Urothelium cell line (cell line): Measurements from ENCODE around the gene JAG2.

Source experiments
- DNase-seq: peaks from one replicate; pipeline ENCODE4 v3.0.0; 2011; ENCODE audit warnings: low spot score, mixed read lengths
- FAIRE-seq: peaks from 2 replicates; lab custom pipeline; 2011; peaks lifted over from hg19 to GRCh38; lab: Jason Lieb, UNC

JAG2 gene

DNA sequence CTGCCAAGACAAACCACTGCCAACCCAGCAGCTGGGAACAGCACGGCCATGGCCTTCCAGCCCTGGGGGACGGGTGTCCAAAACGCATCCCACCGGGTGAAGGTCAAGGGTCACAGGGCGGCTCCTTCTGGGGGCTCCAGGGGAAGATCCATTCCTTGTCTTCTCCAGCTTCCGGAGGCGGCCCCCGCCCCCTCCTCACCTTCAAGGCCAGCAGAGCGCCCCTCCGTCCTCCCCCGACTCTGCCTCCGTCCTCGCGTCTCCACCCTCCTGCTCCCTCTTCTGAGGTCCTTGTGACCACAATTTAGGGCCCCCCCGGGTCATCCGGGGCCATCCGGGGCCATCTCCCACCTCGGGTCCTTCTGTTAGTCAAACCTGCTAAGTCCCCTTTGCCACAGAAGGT lies 16.4 kb upstream of the JAG2 start:
- no peak for DNase-seq
- no peak for FAIRE-seq

DNA sequence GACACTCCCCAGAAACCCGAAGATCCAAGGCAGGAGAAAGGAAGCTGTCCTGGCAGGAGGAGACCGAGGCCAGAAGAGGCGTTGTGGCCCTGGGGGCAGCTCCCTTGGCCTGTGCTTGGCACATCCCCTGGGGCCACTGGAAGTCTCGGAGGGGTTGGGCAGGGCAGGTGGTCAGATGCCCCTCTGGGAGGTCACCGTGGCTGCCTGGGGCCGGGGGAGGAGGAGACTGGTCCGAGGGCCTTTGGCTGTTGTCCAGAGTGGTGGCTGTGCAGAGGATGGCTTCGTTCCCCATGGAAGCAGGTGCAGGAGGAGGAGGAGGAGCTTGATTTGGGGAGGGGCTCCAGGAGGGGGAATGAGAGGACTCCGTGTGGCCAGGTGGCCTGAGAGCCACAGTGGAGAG lies 15.9 kb upstream of the JAG2 start:
- DNase-seq (no peak), FAIRE-seq (no peak)

GRCh38 chr14:105182296-105183020 lies 13.9 kb upstream of the JAG2 start:
- DNase-seq (no peak), FAIRE-seq (no peak)

- DNase-seq (no peak), FAIRE-seq (no peak)
These were observed 13.1 kb upstream of the JAG2 start for GRCh38 chr14:105181549-105182295.

- DNase-seq, result peak; percentile 87
- no peak for FAIRE-seq
These were observed 12.3 kb upstream of the JAG2 start, which contains the start of gene NUDT14 for GRCh38 chr14:105180592-105181548. Gene NUDT14 (minus strand): TSS chr14:105181312. CDS start chr14:105181209, 103 bp downstream.

GRCh38 chr14:105179191-105179590 lies 10.6 kb upstream of the JAG2 start:
- no peak for DNase-seq
- FAIRE-seq, result no peak

DNA sequence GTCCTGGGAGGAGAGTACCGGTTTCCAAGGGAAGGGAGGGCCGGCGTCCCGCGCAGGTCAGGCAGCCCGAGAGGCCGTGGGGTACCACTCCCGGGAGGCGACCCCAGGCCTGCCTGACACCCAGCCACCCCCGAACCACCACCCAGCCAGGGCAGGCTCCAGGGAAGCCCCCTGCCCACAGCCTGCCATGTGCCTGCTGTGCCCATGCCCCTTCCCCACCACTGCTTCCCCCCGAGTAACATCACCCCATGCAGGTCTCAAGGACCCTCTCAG lies 10.2 kb upstream of the JAG2 start:
- FAIRE-seq (no peak), DNase-seq (no peak)

DNA sequence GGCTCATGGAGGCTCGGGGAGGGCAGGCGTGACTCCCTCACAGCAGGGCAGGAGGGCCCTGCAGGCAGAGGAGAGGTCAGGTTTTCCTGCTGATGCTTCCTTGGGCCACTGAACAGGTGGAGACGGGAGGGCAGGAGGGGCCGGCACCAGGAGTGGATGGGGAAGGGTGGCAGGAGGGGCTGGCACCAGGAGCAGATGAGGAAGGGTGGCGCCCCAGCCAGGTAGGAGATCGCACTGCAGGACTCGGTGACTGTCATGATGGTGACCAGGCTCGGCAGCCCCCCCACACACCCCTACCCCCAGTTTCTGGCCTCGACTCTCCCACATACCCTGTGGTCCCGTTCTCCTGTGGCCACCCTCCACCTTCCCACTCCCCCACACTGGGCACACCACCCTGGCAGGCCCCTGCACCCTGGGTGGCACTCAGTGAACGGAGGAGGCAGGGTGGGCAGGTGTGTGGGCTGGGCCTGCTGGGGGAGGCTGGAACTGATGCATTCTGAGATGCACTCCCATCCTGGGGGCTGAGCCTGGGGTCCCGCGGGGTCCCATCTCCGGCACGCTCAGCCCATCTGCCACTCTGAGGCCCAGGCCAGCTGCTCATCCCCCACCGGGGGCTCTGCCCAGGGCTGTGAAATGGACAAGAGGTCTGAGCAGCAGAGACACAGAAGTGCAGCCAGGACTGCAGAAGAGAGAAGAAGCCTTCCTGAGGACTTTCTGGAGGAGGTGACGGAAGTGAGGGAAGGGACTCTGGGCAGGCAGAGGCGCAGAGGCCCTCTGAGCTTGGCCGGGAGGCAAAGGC lies 9.7 kb upstream of the JAG2 start:
- FAIRE-seq, result no peak

GRCh38 chr14:105177082-105177481 lies 8.5 kb upstream of the JAG2 start:
- DNase-seq (no peak), FAIRE-seq (no peak)

More for the DNA sequence above, 9.7 kb upstream of the JAG2 start:
- DNase-seq, result no peak

GRCh38 chr14:105176513-105176912 lies 7.9 kb upstream of the JAG2 start:
- FAIRE-seq, result no peak
- DNase-seq, result no peak

DNA sequence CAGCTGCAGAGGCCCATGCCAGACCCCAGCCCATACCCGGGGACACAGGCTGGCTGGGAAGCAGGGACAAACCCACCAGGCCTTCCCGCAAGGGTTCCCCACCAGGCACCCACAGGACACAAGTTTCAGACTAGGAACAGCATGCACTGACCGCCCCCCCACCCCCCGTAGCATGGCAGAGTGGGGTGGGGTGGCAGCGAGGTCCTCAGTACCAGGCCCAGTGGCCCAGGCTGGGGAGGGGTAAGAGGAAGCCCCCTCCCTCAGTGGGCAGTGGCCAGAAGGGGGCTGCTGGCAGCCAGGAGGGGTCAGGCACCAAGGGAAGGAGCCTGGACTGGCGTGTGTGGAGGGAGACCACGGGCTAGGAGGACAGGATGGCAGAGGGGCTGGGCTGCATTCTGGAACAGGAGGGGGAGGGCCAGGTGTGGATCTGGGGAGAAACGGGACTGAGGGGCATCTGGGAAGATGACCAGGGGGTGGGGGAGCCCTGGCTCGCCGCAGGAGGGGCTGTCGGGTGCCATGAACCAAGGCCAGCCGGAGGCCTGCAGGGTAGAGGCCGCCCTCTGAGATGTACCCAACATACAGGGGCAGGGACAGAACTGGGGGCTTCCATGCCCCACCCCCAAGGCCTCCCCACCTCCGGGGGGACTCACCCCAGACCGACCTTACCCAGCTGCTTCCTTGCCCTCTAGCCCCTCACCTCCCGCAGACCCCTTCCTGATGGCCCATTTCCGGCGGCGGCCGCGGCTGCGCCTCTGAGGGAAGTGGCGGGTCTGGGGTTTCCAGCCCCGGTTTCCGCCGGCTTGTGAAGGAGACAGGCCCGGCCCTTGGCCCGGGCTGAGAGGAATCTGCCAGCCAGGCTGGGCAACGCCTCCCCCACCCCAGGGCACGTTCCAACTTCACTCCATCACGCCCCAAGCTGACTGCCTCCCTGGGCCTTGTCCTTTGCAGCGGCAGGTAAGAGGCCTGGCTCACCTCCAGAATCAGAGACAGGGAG lies 5.6 kb upstream of the JAG2 start:
- DNase-seq (no peak), FAIRE-seq (no peak)

DNA sequence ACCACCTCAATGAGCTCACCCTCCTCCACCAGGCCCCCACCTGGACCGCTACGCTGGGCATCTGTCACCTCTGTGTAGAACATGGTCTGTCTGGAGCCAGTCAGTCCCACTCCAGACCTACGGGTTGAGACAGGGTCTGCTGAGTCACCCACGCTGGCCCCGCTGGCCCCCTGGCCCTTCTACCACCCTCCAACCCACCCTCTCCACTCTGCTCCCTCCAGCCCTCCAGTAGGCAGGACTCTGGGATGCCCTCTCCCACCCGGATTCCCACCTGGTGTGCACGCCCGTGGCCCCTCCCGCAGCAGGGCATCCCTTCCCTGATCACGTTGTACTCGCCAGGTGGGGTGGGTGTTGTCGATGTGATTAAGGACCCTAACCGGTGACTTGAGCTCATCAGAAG lies 4.6 kb upstream of the JAG2 start:
- DNase-seq, result no peak

GRCh38 chr14:105172476-105172875 lies 3.9 kb upstream of the JAG2 start:
- no peak for FAIRE-seq
- no peak for DNase-seq

More for the DNA sequence above, 4.6 kb upstream of the JAG2 start:
- FAIRE-seq, result no peak

- FAIRE-seq, result no peak
These were observed 2.6 kb upstream of the JAG2 start for GRCh38 chr14:105171004-105171673.

GRCh38 chr14:105169776-105170655 lies 1.4 kb upstream of the JAG2 start:
- DNase-seq (no peak), FAIRE-seq (no peak)

More at GRCh38 chr14:105171004-105171673, 2.6 kb upstream of the JAG2 start:
- DNase-seq, result no peak

DNA sequence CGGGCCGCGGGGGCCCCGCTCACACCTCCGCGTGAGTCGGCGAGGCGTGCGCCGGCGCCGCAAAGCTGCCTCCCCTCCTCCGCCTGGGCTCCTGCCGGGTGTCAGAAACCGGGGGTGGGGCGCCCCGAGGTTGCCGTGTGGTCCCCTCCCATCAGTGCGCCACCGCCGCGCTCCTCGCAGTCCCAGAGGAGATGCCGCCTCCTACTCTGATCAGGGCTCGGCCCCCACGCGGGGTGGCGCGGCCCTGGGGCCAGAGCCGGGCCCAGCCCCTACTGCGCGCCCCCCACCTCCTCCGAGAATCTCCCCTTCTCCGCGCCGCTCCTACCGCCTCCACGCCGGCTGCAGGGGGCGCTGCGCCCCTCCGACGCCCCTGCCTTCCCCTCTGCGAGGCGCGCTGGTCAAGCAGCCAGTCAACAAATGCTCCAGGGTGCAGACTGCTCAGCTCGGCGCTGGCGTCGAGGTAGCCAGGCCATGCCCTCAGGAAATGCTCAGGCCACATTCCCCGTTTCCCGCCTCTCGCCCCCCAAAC lies 467 bp upstream of the JAG2 start:
- DNase-seq (no peak), FAIRE-seq (no peak)

DNA sequence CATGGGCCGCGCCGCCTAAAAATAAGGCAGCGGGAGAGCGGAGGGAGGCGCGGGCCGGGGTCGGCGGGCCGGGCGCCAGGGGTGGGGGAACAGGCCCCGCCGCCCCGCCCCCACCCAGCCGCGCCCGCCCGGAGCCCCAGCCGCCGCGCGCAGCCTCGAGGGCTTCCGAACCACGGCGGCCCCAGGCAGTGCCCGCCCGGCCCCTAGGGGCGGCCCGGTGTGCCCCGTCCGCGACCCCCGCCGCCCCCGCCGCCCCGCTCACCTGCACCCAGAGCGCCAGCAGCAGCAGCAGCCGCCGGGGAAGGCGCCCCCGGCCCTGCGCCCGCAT lies 519 bp downstream of the JAG2 start:
- DNase-seq (no peak), FAIRE-seq (no peak)
